Measurements from ENCODE around the gene OR7A5.
"Not testable (repeated sequence)": the region's sequence is repeated elsewhere in the genome, so short reads cannot be mapped to it uniquely, and the experiment has no call there.

The OR7A5 gene

DNA sequence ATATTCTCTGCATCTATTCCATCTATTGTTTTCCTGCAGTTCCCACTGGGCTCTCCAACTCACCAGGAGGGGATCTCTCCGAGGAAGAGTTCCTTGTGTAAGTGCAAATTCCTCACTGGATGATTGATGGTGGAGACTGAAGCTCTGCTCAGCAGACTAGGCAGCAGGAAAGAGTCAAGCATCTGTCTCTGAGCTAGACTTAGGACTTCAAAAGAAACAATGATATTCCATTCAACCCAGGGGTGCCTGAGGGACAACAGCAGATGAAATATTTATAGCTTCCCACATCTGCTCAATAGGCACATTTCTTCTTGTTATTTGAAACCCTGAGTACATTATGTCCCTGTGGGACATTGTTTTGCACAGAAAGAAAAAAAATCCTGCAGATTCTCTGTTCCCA, at the start of gene OR7A5, which contains the start of gene OR7C1:
OR7A5 (minus strand) TSS at position 175 of the 400 bp plus-strand sequence. CDS start 6,944 bp downstream, outside the sequence.
OR7C1 (minus strand) TSS at position 175 of the 400 bp plus-strand sequence. CDS start 35,049 bp downstream, outside the sequence.
- no peak for DNase-seq (ENCODE audit: low spot score)

- DNase-seq (ENCODE audit: low spot score), result peak; percentile 10
Measured at GRCh38 chr19:14871619-14872230, 36.7 kb upstream of the OR7A5 start.

- no peak for DNase-seq (ENCODE audit: low spot score)
Measured at GRCh38 chr19:14868497-14868896, 33.5 kb upstream of the OR7A5 start.

- DNase-seq (ENCODE audit: low spot score), result no peak
Measured at GRCh38 chr19:14848822-14849221, 13.8 kb upstream of the OR7A5 start, which contains the start of gene OR7A10. OR7A10 (minus strand) TSS chr19:14848922; CDS start chr19:14841877, 7,045 bp downstream.

GRCh38 chr19:14843578-14843977, 8.6 kb upstream of the OR7A5 start:
- DNase-seq (ENCODE audit: low spot score), result no peak

DNA sequence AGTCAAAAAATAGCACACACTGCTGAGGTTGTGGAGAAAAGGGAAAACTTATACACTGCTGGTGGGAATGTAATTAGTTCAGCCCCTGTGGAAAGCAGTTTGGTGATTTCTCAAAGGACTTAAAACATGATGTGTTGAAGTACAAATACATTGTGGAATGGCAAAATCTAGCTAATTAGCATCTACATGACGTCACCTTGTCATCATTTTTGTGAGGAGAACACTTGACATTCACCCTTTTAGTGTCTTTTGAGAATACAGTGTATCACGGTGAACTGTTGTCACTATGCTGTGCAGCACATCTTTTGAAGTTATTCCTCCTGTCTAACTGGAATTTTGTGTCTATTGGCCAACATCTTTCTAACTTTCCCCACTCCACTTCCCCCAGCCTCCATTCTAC, 8.2 kb upstream of the OR7A5 start:
- DNase-seq (ENCODE audit: low spot score), result no peak

- no peak for DNase-seq (ENCODE audit: low spot score)
Measured at GRCh38 chr19:14840206-14840605, 5.2 kb upstream of the OR7A5 start.

GRCh38 chr19:14837391-14837790, 2.4 kb upstream of the OR7A5 start:
- no peak for DNase-seq (ENCODE audit: low spot score)

DNA sequence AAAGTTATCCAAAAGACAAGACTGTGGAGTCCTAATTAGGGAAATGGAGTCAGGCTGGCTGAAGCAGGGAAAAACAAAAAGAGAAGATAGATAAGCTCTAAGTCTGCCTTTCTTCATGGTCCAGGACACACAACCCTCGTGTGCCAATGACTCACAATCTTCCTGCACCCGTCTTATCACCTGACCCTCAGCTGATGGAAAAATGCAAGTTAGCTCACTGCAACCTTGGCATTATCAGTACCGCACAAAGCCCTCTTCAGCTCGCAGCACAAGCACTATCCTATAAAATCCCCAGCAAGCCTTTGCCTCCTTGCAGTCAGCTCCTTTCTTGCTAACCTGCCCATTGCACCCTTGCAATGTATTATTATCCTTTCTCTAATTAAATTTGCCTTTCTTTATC, 4.3 kb downstream of the OR7A5 start:
- no peak for DNase-seq (ENCODE audit: low spot score)

- DNase-seq (ENCODE audit: low spot score), result no peak
Measured at GRCh38 chr19:14826006-14826405, 9.0 kb downstream of the OR7A5 start.

GRCh38 chr19:14821937-14822336, 13.0 kb downstream of the OR7A5 start:
- DNase-seq (ENCODE audit: low spot score), result no peak

DNA sequence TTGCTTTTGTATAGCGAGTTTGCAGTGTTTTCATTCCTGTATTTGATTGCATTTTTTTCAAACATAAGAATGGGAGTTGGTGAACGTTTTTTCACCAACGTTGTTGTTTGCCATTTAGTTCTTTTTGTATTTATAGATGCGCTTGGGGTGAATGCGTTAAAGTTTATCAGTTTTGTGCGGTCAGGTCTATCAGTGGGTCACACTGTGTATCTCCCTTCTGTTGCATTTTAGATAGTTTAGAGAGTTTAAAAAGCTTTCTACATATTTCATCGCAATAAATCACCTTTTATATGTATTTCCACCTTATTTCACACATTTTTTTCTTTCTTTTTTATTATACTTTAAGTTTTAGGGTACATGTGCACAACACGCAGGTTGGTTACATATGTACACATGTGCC, 16.4 kb downstream of the OR7A5 start:
- DNase-seq (ENCODE audit: low spot score), result no peak

GRCh38 chr19:14817052-14817451, 17.9 kb downstream of the OR7A5 start:
- DNase-seq (ENCODE audit: low spot score), result no peak

DNA sequence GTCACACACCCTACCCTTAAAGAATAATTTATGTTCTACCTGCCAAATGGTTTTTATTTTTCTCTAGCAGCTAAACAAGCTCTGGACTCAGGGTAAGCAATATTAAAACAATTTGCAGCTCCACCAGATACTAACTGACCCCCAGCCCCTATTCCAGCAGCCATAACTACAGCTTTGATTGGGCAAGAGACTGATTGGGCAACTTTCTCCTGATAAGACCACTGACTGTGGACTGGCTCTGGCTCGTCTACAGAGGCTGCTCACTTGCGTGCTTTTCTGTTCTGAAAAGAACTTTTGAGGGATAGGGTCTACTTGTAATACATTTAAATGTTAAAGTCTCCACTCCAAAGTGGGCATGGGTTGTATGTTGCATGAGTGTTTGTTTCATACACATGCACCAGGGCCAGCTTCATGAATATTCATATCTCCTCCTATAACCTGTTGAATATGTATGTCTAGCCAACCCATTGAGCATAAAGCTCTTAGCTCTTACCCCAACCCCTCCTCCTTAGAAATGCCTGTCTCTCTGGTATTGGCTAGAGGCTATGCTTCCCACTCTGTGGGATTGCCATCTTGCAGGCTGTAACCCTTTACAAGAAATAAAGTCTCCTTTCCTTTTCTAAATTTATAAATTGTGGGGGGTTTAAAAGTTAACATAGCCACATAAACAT, 19.9 kb downstream of the OR7A5 start:
- no peak for DNase-seq (ENCODE audit: low spot score)

- DNase-seq (ENCODE audit: low spot score), result no peak
Measured at GRCh38 chr19:14809272-14810057, 25.5 kb downstream of the OR7A5 start.

- DNase-seq (ENCODE audit: low spot score), result no peak
Measured at GRCh38 chr19:14804765-14805164, 30.2 kb downstream of the OR7A5 start.

GRCh38 chr19:14798760-14799159, 36.2 kb downstream of the OR7A5 start:
- no peak for DNase-seq (ENCODE audit: low spot score)

GRCh38 chr19:14796021-14796420, 39.0 kb downstream of the OR7A5 start:
- no peak for DNase-seq (ENCODE audit: low spot score)

DNA sequence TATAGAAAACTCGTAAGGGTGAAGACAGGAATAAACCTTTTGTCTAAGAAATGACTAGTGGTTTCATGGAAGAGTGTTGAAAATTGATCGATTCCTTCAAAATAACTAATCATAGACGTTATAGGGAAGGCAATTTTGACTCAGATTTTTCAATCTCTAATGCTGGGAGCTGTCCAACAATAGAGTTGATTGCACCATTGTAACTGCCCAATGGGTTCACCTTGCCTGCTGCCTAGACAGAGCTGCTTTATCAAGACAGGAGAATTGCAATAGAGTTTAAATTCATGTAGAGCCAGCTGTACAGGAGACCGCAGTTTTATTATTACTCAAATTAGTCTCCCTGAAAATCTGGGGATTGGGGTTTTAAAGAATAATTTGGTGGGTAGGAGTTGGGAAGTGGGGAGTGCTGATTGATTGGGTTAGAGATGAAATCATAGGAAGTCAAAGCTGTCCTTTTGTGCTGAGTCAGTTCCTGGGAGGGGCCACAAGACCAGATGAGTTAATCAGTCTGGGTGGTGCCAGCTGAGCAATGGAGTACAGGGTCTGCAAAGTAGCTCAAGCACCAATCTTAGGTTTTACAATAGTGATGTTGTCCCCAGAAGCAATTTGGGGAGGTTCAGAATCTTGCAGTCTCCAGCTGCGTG, 39.8 kb downstream of the OR7A5 start:
- DNase-seq (ENCODE audit: low spot score), result no peak

DNA sequence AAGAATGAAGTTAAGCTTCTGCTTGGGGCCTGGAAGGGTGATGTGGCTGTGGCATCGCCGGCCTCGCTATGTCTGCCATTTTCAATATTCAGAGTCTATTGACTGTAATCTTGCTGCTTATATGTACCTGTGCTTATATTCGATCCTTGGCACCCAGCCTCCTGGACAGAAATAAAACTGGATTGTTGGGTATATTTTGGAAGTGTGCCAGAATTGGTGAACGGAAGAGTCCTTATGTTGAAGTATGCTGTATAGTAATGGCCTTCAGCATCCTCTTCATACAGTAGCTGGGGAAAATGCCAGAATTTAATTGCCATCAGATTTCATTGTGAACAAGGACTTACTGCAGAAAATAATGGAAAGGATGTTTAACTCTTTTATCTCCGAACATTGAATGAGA, 42.7 kb downstream of the OR7A5 start:
- not testable (repeated sequence) for DNase-seq (ENCODE audit: low spot score)

DNA sequence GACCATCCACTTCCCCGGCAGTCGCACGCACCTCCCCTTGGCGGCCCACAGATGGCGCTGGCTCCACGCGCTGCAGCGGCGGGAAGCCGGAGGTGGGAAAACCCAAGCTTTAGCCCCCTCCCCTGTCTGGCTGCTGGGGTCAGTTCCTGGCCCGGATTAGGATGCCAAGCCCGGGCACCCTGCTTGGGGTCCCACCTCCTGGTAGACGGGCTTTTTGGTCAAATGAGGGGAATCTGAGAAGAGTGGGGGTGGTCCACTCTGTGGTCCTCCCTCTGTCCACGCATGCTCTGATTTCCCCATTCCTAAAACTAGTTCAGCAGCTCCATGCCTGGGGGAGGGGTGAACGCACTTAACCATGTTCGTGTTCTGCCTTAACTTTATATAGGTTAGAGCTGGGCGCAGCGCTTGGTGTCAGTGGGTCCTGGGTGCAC, 48.5 kb downstream of the OR7A5 start:
- DNase-seq (ENCODE audit: low spot score), result no peak

DNA sequence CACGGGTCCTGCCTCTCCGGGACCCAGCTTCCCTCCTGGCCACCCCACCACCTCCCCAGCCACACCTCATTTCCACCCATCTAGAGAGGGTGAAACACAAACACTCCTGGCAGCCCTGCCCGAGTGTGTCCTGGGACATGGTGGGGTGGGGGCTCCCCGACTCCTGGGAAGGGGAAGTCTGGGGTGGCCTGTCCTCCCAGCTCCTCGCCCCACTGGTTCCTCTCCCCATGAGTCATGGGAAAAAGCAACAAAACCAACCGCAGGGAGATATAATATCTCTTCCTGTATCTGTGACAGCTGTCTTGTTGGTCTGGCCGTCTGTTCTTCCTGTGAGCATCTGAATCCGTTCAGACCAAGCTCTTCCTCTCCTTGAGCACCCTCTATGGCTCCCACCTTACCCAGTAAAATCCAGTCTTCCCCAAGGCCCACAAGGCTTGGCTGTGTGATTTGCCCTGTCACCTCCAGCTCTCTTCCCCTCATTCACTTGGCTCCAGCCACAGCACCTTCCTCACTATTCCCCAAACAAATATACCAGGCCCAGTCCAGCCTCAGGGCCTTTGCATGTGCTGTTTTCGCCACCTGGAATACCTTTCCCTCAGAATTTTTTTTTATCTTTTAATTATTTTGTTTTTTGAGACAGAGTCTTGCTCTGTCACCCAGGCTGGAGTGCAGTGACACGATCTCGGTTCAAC, 49.7 kb downstream of the OR7A5 start:
- DNase-seq (ENCODE audit: low spot score), result not testable (repeated sequence)
